DOHH2 (cell line): Measurements from ENCODE around the gene OCA2.

Experiments
- H3F3A ChIP-seq: fragments of 200-600 bp; sonication (generic), shearing (Covaris generic); 2 replicates; pipeline ENCODE4 v1.6.0; 2016; ENCODE audit warnings: antibody characterized with exemption, mild to moderate bottlenecking; ENCODE audit not compliant: control insufficient read depth, insufficient read depth
- H3K27ac ChIP-seq: fragments of 200-600 bp; sonication (generic); 2 replicates; pipeline ENCODE4 v1.5.1; 2014; ENCODE audit warnings: low read depth, mild to moderate bottlenecking, low read length, moderate library complexity
- H3K27me3 ChIP-seq: fragments of 200-600 bp; sonication (generic); 2 replicates; pipeline ENCODE4 v1.6.1; 2014; ENCODE audit warnings: mild to moderate bottlenecking, low read length, mixed read lengths; ENCODE audit not compliant: control insufficient read depth
- H3K36me3 ChIP-seq: fragments of 200-600 bp; sonication (generic); 2 replicates; pipeline ENCODE4 v1.6.1; 2014; ENCODE audit warnings: mild to moderate bottlenecking, low read length, moderate library complexity, mixed read lengths; ENCODE audit not compliant: control insufficient read depth
- H3K4me1 ChIP-seq: fragments of 200-600 bp; sonication (generic); 2 replicates; pipeline ENCODE4 v1.6.1; 2014; ENCODE audit warnings: mild to moderate bottlenecking, low read length, mixed read lengths; ENCODE audit not compliant: control insufficient read depth
- H3K4me2 ChIP-seq: fragments of 200-600 bp; sonication (generic); 2 replicates; pipeline ENCODE4 v1.6.0; 2014; ENCODE audit warnings: mild to moderate bottlenecking, low read length, moderate library complexity
- H3K4me3 ChIP-seq: fragments of 200-600 bp; sonication (generic); 2 replicates; pipeline ENCODE4 v1.5.1; 2014; ENCODE audit warnings: mild to moderate bottlenecking, low read length, mixed read lengths
- H3K79me2 ChIP-seq: fragments of 200-600 bp; sonication (generic); 2 replicates; pipeline ENCODE4 v1.6.1; 2014; ENCODE audit warnings: mild to moderate bottlenecking, low read length, mixed read lengths; ENCODE audit not compliant: control insufficient read depth
- H3K9me2 ChIP-seq: fragments of 200-600 bp; sonication (generic); replicated peaks from 2 replicates; pipeline ENCODE4 v1.6.1; 2014; ENCODE audit warnings: mild to moderate bottlenecking, low read length, mixed read lengths; ENCODE audit not compliant: control insufficient read depth
- H3K9me3 ChIP-seq: fragments of 200-600 bp; sonication (generic); 2 replicates; pipeline ENCODE4 v1.6.1; 2014; ENCODE audit warnings: antibody characterized with exemption, low read length, mixed read lengths; ENCODE audit not compliant: control insufficient read depth, insufficient read depth
- H4K20me1 ChIP-seq: fragments of 200-600 bp; sonication (generic); 2 replicates; pipeline ENCODE4 v1.6.0; 2014; ENCODE audit warnings: low read depth, mild to moderate bottlenecking, antibody characterized with exemption, low read length, moderate library complexity; ENCODE audit not compliant: control insufficient read depth, insufficient read depth
- CTCF ChIP-seq: fragments of 200-600 bp; sonication (generic); IDR thresholded peaks from one replicate; pipeline ENCODE4 v1.5.1; 2014; ENCODE audit warnings: antibody characterized with exemption, mild to moderate bottlenecking, low read depth, low read length; ENCODE audit not compliant: poor library complexity, severe bottlenecking
- EZH2phosphoT487 ChIP-seq: fragments of 200-600 bp; sonication (generic); IDR thresholded peaks from 2 replicates; pipeline ENCODE4 v1.6.1; 2017; ENCODE audit warnings: borderline replicate concordance, mild to moderate bottlenecking, antibody characterized with exemption, low read length, moderate library complexity, mixed read lengths

Gene OCA2

GRCh38 chr15:27835233-27835939, 263.7 kb downstream of the OCA2 start:
- Histone ChIP-seq H3K9me2 (no peaks in the 10 kb centered on the region), H3K4me3 (no peak overlapping the region), H3K9me3 (peaks cover 16% of the 10 kb centered on the region; the same call in 1 of the 2 replicates), H3K4me1 (no peaks in the 10 kb centered on the region), H3K27ac (no peak overlapping the region), H3K79me2 (no peaks in the 10 kb centered on the region), H3K27me3 (no peaks in the 10 kb centered on the region), H4K20me1 (no peaks in the 10 kb centered on the region), H3K4me2 (no peak overlapping the region), H3K36me3 (no peaks in the 10 kb centered on the region), H3F3A (no peaks in the 10 kb centered on the region)
- TF ChIP-seq CTCF = no peak
- no peak for TF ChIP-seq EZH2phosphoT487

GRCh38 chr15:27834684-27835083, 264.4 kb downstream of the OCA2 start:
- Histone ChIP-seq H3K36me3 (no peaks in the 10 kb centered on the region), H3K9me3 (peaks cover 16% of the 10 kb centered on the region; the same call in 1 of the 2 replicates), H4K20me1 (no peaks in the 10 kb centered on the region), H3K27ac (no peak overlapping the region), H3K4me3 (no peak overlapping the region), H3K9me2 (no peaks in the 10 kb centered on the region), H3K4me1 (no peaks in the 10 kb centered on the region), H3K27me3 (no peaks in the 10 kb centered on the region), H3F3A (no peaks in the 10 kb centered on the region), H3K79me2 (no peaks in the 10 kb centered on the region), H3K4me2 (no peak overlapping the region)
- TF ChIP-seq EZH2phosphoT487 (no peak), CTCF (no peak)

DNA sequence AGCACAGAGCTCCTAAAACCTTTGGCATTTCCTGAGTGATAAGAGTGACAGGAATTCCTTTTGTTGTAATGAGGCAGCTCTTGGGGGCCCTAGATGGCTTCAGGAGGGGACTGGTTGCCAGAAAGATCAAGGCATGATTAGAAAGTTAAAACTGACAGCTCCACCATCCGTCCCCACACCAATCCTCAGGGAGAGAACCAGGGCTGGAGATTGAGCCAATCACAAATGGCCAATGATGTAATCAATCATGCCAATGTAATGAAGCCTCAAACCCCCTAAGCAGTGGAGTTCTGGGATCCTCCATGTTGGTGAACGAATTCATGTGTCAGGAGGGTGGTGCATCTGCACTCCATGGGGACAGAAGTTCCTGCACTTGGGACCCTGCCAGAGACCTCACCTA, 265.1 kb downstream of the OCA2 start:
- peaks cover 16% of the 10 kb centered on the region; the same call in 1 of the 2 replicates for H3K9me3 ChIP-seq
- H3K4me2 ChIP-seq = no peak overlapping the region
- H4K20me1 ChIP-seq = no peaks in the 10 kb centered on the region
- H3K79me2 ChIP-seq = no peaks in the 10 kb centered on the region
- no peak for TF ChIP-seq EZH2phosphoT487
- no peak for TF ChIP-seq CTCF
- no peaks in the 10 kb centered on the region for H3K4me1 ChIP-seq
- no peaks in the 10 kb centered on the region for H3F3A ChIP-seq
- H3K27ac ChIP-seq = no peak overlapping the region
- H3K9me2 ChIP-seq = no peaks in the 10 kb centered on the region
- no peak overlapping the region for H3K4me3 ChIP-seq
- H3K36me3 ChIP-seq = no peaks in the 10 kb centered on the region
- no peaks in the 10 kb centered on the region for H3K27me3 ChIP-seq
